Vagina (tissue), 2 donors: ENCODE results near the gene LOXL4.

Source experiments
- CTCF ChIP-seq, 3 experiments: fragments of 450-650 bp in 2 of 3; fragments of 200-600 bp in 1 of 3; sonication (generic) in 1 of 3; IDR thresholded peaks; one replicate each; pipeline ENCODE4 v1.5.1; 2017 to 2019; ENCODE audit warnings: antibody characterized with exemption in 3 of 3, mild to moderate bottlenecking in 2 of 3, moderate library complexity in 2 of 3
- POLR2A ChIP-seq, 2 donors: fragments of 450-650 bp; IDR thresholded peaks; one replicate each; pipeline ENCODE4 v1.6.1; 2017; ENCODE audit warnings: antibody characterized with exemption in 2 of 2, mild to moderate bottlenecking in 2 of 2, moderate library complexity in 2 of 2

- no peak for TF ChIP-seq CTCF (IDR thresholded peaks at IDR 0.05)
- no peak for TF ChIP-seq POLR2A (IDR thresholded peaks at IDR 0.05)
Observed at GRCh38 chr10:98269435-98269912, 1.5 kb upstream of the LOXL4 start.
